Measurements from ENCODE around the gene FKRP.
A peak's percentile ranks its signal among the peaks of the same experiment; 100 is the strongest.

Gene FKRP

DNA sequence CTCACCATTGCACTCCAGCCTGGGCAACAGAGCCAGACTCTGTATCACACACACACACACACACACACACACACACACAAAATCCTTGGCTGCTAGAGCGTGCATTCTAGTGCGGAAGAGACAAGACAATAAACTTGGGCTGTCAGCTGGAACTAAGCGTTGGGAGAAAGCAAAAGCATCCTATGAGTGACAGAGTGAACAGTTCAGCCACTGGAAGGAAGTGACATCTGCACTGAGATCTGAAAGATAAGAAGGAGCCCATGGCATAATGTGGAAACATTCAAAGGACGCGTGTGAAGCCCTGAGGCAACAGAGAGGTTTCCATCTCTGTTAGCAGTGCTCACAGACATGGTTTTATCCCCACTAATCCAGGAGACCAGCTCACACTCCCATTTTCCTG, 46.1 kb downstream of the FKRP start:
- TF ChIP-seq FOXP2 (optimal IDR thresholded peaks at IDR 0.05; ENCODE audit: borderline replicate concordance, extremely low read depth, extremely low read length, insufficient read depth) = peak; percentile 30
- peak; percentile 76; the same call in 1 of the 2 replicates for TF ChIP-seq SIN3A (IDR thresholded peaks at IDR 0.05; ENCODE audit: borderline replicate concordance, insufficient read depth, low read length)
- TF ChIP-seq POLR2AphosphoS5 (IDR thresholded peaks at IDR 0.05; ENCODE audit: low read depth, low read length) = no peak
- TF ChIP-seq, protein P1, sequence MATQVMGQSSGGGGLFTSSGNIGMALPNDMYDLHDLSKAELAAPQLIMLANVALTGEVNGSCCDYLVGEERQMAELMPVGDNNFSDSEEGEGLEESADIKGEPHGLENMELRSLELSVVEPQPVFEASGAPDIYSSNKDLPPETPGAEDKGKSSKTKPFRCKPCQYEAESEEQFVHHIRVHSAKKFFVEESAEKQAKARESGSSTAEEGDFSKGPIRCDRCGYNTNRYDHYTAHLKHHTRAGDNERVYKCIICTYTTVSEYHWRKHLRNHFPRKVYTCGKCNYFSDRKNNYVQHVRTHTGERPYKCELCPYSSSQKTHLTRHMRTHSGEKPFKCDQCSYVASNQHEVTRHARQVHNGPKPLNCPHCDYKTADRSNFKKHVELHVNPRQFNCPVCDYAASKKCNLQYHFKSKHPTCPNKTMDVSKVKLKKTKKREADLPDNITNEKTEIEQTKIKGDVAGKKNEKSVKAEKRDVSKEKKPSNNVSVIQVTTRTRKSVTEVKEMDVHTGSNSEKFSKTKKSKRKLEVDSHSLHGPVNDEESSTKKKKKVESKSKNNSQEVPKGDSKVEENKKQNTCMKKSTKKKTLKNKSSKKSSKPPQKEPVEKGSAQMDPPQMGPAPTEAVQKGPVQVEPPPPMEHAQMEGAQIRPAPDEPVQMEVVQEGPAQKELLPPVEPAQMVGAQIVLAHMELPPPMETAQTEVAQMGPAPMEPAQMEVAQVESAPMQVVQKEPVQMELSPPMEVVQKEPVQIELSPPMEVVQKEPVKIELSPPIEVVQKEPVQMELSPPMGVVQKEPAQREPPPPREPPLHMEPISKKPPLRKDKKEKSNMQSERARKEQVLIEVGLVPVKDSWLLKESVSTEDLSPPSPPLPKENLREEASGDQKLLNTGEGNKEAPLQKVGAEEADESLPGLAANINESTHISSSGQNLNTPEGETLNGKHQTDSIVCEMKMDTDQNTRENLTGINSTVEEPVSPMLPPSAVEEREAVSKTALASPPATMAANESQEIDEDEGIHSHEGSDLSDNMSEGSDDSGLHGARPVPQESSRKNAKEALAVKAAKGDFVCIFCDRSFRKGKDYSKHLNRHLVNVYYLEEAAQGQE (IDR thresholded peaks at IDR 0.05; ENCODE audit: insufficient read depth in 1 of 2, low read depth in 2 of 2, low read length in 2 of 2) = peak in 1 of 2 experiments; percentile 63; a peak in 2 of 4 replicates
- TF ChIP-seq TAF1 (IDR thresholded peaks at IDR 0.05; ENCODE audit: borderline replicate concordance, insufficient read depth, low read length) = peak; percentile 64; the same call in 1 of the 2 replicates

- TF ChIP-seq SIN3A (IDR thresholded peaks at IDR 0.05; ENCODE audit: borderline replicate concordance, insufficient read depth, low read length) = no peak
These were observed 52.0 kb downstream of the FKRP start for GRCh38 chr19:46797881-46798280.

- no peak for TF ChIP-seq FOXP2 (optimal IDR thresholded peaks at IDR 0.05; ENCODE audit: borderline replicate concordance, extremely low read depth, extremely low read length, insufficient read depth)
- TF ChIP-seq SIN3A (IDR thresholded peaks at IDR 0.05; ENCODE audit: borderline replicate concordance, insufficient read depth, low read length) = no peak
- no peak for TF ChIP-seq TAF1 (IDR thresholded peaks at IDR 0.05; ENCODE audit: borderline replicate concordance, insufficient read depth, low read length)
- no peak for TF ChIP-seq POLR2AphosphoS5 (IDR thresholded peaks at IDR 0.05; ENCODE audit: low read depth, low read length)
- TF ChIP-seq, protein P1 (IDR thresholded peaks at IDR 0.05; ENCODE audit: insufficient read depth in 1 of 2, low read depth in 2 of 2, low read length in 2 of 2) = no peak
These were observed 52.9 kb downstream of the FKRP start for GRCh38 chr19:46798713-46799112.

- TF ChIP-seq, protein P1 (IDR thresholded peaks at IDR 0.05; ENCODE audit: insufficient read depth in 1 of 2, low read depth in 2 of 2, low read length in 2 of 2) = no peak
- TF ChIP-seq TAF1 (IDR thresholded peaks at IDR 0.05; ENCODE audit: borderline replicate concordance, insufficient read depth, low read length) (no peak), FOXP2 (optimal IDR thresholded peaks at IDR 0.05; ENCODE audit: borderline replicate concordance, extremely low read depth, extremely low read length, insufficient read depth) (no peak), POLR2AphosphoS5 (IDR thresholded peaks at IDR 0.05; ENCODE audit: low read depth, low read length) (no peak), SIN3A (IDR thresholded peaks at IDR 0.05; ENCODE audit: borderline replicate concordance, insufficient read depth, low read length) (no peak)
These were observed 56.3 kb downstream of the FKRP start for GRCh38 chr19:46802152-46802551.

- TF ChIP-seq, protein P1 (IDR thresholded peaks at IDR 0.05; ENCODE audit: insufficient read depth in 1 of 2, low read depth in 2 of 2, low read length in 2 of 2) = no peak
- no peak for TF ChIP-seq SIN3A (IDR thresholded peaks at IDR 0.05; ENCODE audit: borderline replicate concordance, insufficient read depth, low read length)
- TF ChIP-seq FOXP2 (optimal IDR thresholded peaks at IDR 0.05; ENCODE audit: borderline replicate concordance, extremely low read depth, extremely low read length, insufficient read depth) = no peak
- no peak for TF ChIP-seq POLR2AphosphoS5 (IDR thresholded peaks at IDR 0.05; ENCODE audit: low read depth, low read length)
- TF ChIP-seq TAF1 (IDR thresholded peaks at IDR 0.05; ENCODE audit: borderline replicate concordance, insufficient read depth, low read length) = no peak
These were observed 57.7 kb downstream of the FKRP start for GRCh38 chr19:46803555-46803954.

All from PFSK-1 (cell line).